Measurements from ENCODE around the gene CFD. TPM values are rescaled to one million over a fixed set of nuclear protein-coding genes. Genes with fewer than 3 reads are reported as not detected.
"Not testable (repeated sequence)": the region's sequence is repeated elsewhere in the genome, so short reads cannot be mapped to it uniquely, and the experiment has no call there.

CFD gene
- total RNA-seq, 2 donors from 2014 or later = 4.9 TPM; not detected in 1

- ATAC-seq = peak in 1 of 2 donors; percentile 5
- Mint-ChIP-seq H3K27ac (no peak overlapping the region), H3K9me3 (peaks cover 4 to 7% of the 10 kb centered on the region in 2 donors), H3K36me3 (no peaks in the 10 kb centered on the region)
- no peak for DNase-seq (ENCODE audit: low spot score in 2 of 2)
Measured at GRCh38 chr19:821231-821824, 38.1 kb upstream of the CFD start.

- Mint-ChIP-seq H3K27ac (no peak within 1 kb of the TSS), H3K9me3 (peaks cover 0 to 1% of the 10 kb centered on the region in 2 donors), H3K36me3 (no peaks in the 10 kb centered on the region)
- DNase-seq (ENCODE audit: low spot score in 2 of 2) (no peak), ATAC-seq (peak in 1 of 2 donors; percentile 6)
Measured at GRCh38 chr19:821825-822503, 37.5 kb upstream of the CFD start, which contains the start of gene PLPPR3. PLPPR3 (minus strand) TSS chr19:821955; CDS start chr19:821559, 396 bp downstream.

- no peak for ATAC-seq
- Mint-ChIP-seq H3K9me3 (no peaks in the 10 kb centered on the region), H3K27ac (no peak overlapping the region), H3K36me3 (no peaks in the 10 kb centered on the region)
- DNase-seq (ENCODE audit: low spot score in 2 of 2) = no peak
Measured at GRCh38 chr19:823565-824121, 35.8 kb upstream of the CFD start.

- ATAC-seq = no peak
Measured at GRCh38 chr19:824885-825284, 34.6 kb upstream of the CFD start.

GRCh38 chr19:825897-826644, 33.4 kb upstream of the CFD start:
- no peaks in the 10 kb centered on the region for H3K36me3 Mint-ChIP-seq
- H3K27ac Mint-ChIP-seq = no peak overlapping the region
- ATAC-seq (no peak), DNase-seq (ENCODE audit: low spot score in 2 of 2) (no peak)
- no peaks in the 10 kb centered on the region for H3K9me3 Mint-ChIP-seq

More at GRCh38 chr19:824885-825284, 34.6 kb upstream of the CFD start:
- no peak for DNase-seq (ENCODE audit: low spot score in 2 of 2)
- Mint-ChIP-seq H3K36me3 (no peaks in the 10 kb centered on the region), H3K9me3 (no peaks in the 10 kb centered on the region), H3K27ac (no peak overlapping the region)

- H3K36me3 Mint-ChIP-seq = no peaks in the 10 kb centered on the region
- no peak for DNase-seq (ENCODE audit: low spot score in 2 of 2)
- no peak overlapping the region for H3K27ac Mint-ChIP-seq
- no peaks in the 10 kb centered on the region for H3K9me3 Mint-ChIP-seq
- no peak for ATAC-seq
Measured at GRCh38 chr19:827314-827709, 32.2 kb upstream of the CFD start.

GRCh38 chr19:827710-828321, 31.6 kb upstream of the CFD start, which contains the start of gene AZU1:
AZU1 (plus strand) TSS chr19:827837; CDS start chr19:827847, 10 bp downstream.
- ATAC-seq = peak in 1 of 2 donors; percentile 20
- H3K9me3 Mint-ChIP-seq = no peaks in the 10 kb centered on the region

GRCh38 chr19:829129-829758, 30.2 kb upstream of the CFD start:
- Mint-ChIP-seq H3K27ac (no peak overlapping the region), H3K9me3 (no peaks in the 10 kb centered on the region), H3K36me3 (no peaks in the 10 kb centered on the region)
- no peak for DNase-seq (ENCODE audit: low spot score in 2 of 2)
- ATAC-seq = no peak

More at GRCh38 chr19:827710-828321, 31.6 kb upstream of the CFD start, which contains the start of gene AZU1:
- no peak for DNase-seq (ENCODE audit: low spot score in 2 of 2)
- H3K36me3 Mint-ChIP-seq = no peaks in the 10 kb centered on the region
- no peak within 1 kb of the TSS for H3K27ac Mint-ChIP-seq

- no peak for ATAC-seq
- Mint-ChIP-seq H3K9me3 (no peaks in the 10 kb centered on the region), H3K36me3 (no peaks in the 10 kb centered on the region), H3K27ac (no peak overlapping the region)
- DNase-seq (ENCODE audit: low spot score in 2 of 2) = no peak
Measured at GRCh38 chr19:831407-832369, 27.8 kb upstream of the CFD start.

- no peak for ATAC-seq
- H3K36me3 Mint-ChIP-seq = no peaks in the 10 kb centered on the region
- no peak overlapping the region for H3K27ac Mint-ChIP-seq
- no peaks in the 10 kb centered on the region for H3K9me3 Mint-ChIP-seq
- no peak for DNase-seq (ENCODE audit: low spot score in 2 of 2)
Measured at GRCh38 chr19:834216-834615, 25.2 kb upstream of the CFD start.

GRCh38 chr19:835210-835810, 24.2 kb upstream of the CFD start:
- Mint-ChIP-seq H3K9me3 (no peaks in the 10 kb centered on the region), H3K36me3 (no peaks in the 10 kb centered on the region), H3K27ac (no peak overlapping the region)
- ATAC-seq = no peak
- no peak for DNase-seq (ENCODE audit: low spot score in 2 of 2)

- ATAC-seq (no peak), DNase-seq (ENCODE audit: low spot score in 2 of 2) (no peak)
- Mint-ChIP-seq H3K36me3 (no peaks in the 10 kb centered on the region), H3K9me3 (no peaks in the 10 kb centered on the region), H3K27ac (no peak within 1 kb of the TSS)
Measured at GRCh38 chr19:840519-841206, 18.8 kb upstream of the CFD start, which contains the start of gene PRTN3. PRTN3 (plus strand) TSS chr19:840999; CDS start chr19:841009, 10 bp downstream.

- not testable (repeated sequence) for H3K9me3 Mint-ChIP-seq; H3K27ac Mint-ChIP-seq; H3K36me3 Mint-ChIP-seq; DNase-seq (ENCODE audit: low spot score in 2 of 2); ATAC-seq
Measured at GRCh38 chr19:842802-843179, 16.7 kb upstream of the CFD start.

GRCh38 chr19:843180-843835, 16.2 kb upstream of the CFD start:
- Mint-ChIP-seq H3K27ac (no peak overlapping the region), H3K9me3 (no peaks in the 10 kb centered on the region), H3K36me3 (no peaks in the 10 kb centered on the region)
- no peak for ATAC-seq
- DNase-seq (ENCODE audit: low spot score in 2 of 2) = no peak
